ENCODE measurements around the gene FGFR2.

The FGFR2 gene

DNA sequence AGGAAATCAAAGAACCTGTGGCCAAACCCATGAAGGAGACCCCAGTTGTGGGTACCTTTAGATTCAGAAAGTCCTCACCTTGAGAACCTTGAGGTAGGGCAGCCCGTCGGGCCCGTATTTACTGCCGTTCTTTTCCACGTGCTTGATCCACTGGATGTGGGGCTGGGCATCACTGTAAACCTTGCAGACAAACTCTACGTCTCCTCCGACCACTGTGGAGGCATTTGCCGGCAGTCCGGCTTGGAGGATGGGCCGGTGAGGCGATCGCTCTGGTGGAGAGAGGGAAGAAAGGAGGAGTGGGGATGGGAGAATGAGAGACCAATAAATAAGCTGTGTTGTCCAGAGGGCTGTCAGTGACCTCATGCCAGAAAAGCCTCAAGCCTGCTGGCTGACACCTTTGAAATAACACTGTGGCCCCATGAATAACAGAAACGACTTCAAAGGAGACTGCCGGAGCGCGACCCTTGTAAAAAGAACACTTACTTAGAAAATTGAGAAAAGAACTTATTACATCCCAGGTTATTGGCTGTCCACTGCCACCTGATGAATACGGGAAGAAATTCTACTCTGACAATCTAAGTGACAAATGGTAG lies 78.2 kb downstream of the FGFR2 start:
- H3K4me3 ChIP-seq (ENCODE audit: low read depth, low read length): no peak overlapping the region
- TF ChIP-seq, protein P1, sequence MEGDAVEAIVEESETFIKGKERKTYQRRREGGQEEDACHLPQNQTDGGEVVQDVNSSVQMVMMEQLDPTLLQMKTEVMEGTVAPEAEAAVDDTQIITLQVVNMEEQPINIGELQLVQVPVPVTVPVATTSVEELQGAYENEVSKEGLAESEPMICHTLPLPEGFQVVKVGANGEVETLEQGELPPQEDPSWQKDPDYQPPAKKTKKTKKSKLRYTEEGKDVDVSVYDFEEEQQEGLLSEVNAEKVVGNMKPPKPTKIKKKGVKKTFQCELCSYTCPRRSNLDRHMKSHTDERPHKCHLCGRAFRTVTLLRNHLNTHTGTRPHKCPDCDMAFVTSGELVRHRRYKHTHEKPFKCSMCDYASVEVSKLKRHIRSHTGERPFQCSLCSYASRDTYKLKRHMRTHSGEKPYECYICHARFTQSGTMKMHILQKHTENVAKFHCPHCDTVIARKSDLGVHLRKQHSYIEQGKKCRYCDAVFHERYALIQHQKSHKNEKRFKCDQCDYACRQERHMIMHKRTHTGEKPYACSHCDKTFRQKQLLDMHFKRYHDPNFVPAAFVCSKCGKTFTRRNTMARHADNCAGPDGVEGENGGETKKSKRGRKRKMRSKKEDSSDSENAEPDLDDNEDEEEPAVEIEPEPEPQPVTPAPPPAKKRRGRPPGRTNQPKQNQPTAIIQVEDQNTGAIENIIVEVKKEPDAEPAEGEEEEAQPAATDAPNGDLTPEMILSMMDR (IDR thresholded peaks at IDR 0.05; ENCODE audit: low read depth, low read length): no peak

DNA sequence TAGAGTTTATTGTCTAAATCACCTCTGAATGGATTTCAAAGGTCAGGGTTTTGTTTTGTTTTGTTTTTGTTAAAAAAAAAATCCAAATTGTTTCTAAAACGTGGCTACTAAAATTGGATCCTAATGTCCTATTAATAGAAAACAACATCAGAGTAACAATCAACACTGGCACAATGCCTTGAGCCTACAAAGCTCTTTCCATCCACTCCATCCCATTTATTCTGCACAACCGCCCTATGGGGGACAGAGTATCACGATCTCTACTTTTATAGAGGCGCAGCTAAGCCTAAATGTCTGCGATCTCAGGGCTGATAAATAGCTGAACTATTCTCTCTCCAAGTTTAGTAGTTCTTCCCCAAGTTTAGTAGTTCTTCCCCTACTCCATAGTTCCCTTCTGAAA lies 78.8 kb downstream of the FGFR2 start:
- no peak overlapping the region for H3K4me3 ChIP-seq (ENCODE audit: low read depth, low read length)
- TF ChIP-seq, protein P1 (IDR thresholded peaks at IDR 0.05; ENCODE audit: low read depth, low read length): no peak

DNA sequence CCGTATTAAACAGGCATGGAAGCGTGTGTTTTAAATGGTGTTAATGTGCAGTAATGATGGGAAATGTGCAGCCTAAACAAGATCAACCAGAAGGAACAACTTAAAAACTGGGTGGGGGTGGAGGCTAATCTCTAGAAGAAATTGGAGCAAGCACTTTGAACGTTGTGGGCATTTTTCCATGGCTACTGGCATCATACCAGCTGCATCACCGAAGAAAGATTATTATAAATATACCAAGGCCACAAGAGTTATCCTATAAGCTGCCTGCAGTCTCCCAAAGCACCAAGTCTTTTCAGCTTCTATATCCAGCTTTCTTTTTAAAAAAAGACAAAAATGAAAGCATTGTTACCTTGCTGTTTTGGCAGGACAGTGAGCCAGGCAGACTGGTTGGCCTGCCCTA lies 79.9 kb downstream of the FGFR2 start:
- TF ChIP-seq, protein P1 (IDR thresholded peaks at IDR 0.05; ENCODE audit: low read depth, low read length): no peak
- no peak overlapping the region for H3K4me3 ChIP-seq (ENCODE audit: low read depth, low read length)

DNA sequence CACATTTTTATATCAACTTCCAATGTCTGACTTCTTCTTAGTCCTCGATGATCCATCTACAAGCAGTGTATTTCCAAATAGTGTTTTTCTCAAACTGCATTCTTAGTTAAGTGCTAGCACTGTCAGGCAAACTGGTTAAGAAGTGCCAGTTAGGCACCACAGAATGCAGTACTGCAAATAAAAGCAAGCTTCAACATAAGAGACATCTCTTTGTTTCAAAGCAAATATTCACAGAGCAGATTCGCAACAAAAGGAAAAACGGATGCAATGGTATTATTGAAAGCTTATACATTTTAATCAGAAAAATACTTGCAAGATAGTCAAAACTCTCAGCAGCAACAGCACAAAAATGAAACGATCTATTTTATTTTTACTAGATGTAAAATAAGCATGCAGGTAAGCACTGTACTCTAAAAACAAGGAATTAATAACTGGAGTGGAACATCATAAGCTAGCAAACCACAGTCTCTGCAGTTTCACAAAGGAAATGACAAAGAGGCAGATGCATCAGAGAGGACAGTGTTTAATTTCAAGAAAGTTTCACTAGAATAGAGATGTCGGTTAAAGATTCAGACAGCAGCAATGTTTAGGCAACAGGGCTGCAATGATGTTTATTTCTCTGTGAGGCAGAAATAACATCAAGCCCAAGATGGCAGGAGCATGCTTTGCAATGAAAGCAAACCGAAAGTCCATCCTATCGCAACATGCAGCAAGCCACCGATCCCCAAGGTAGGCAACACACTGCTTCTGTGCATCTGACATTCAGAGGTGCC lies 82.0 kb downstream of the FGFR2 start:
- TF ChIP-seq, protein P1 (IDR thresholded peaks at IDR 0.05; ENCODE audit: low read depth, low read length): no peak
- H3K4me3 ChIP-seq (ENCODE audit: low read depth, low read length): no peak overlapping the region

DNA sequence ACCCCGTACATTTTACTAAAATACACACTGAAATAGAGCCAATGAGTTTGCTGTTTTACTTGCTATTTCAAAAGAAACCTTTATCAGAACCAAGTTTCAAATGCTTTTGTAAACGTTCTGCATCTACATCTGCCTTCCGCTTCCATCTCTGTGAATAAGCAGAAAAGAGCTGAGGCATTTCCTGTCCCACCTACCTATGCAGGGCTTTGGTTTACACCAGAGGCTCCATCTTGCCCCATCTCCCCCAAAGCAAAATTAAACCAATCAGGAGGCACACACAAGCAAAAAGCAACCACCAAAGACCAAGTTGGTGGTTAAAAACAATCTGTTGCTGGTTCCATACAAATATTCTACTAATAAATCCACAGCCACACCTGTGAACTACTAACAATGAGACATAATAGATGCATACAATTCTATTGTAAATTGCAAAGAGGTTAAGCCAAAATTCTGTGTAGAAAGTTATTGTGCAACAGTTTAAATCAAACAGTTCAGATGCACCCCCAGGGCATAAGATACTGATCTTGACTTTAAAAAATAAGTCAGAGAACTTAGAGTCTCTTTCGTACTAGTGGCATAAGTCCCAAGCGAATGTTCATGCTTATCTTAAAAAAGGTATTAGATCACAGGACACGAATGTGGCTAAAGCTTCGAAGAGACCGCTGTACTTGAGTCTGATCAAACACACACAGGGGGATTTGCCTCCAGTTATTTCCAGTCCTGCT lies 83.9 kb downstream of the FGFR2 start:
- TF ChIP-seq, protein P1 (IDR thresholded peaks at IDR 0.05; ENCODE audit: low read depth, low read length): no peak
- no peak overlapping the region for H3K4me3 ChIP-seq (ENCODE audit: low read depth, low read length)

DNA sequence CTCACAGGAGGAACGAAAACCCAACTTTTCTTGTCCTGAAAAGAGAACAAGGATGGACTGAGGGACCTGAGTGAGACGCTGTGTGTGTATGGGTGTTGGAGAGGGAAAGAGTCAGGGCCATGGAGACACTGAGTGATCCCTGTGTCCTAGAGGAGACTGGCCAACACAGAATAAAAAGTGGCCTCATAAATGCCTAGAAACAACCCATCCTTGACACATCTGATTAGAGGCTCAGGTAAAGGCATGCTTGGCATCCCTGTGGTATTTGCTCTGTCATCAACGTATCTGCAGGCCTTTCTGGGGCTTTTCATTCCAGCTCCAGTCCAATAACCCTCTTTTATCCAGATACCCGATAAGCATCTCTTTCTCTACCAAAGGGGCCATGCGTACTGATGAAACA lies 86.3 kb downstream of the FGFR2 start:
- H3K4me3 ChIP-seq (ENCODE audit: low read depth, low read length): no peak overlapping the region
- TF ChIP-seq, protein P1 (IDR thresholded peaks at IDR 0.05; ENCODE audit: low read depth, low read length): no peak

DNA sequence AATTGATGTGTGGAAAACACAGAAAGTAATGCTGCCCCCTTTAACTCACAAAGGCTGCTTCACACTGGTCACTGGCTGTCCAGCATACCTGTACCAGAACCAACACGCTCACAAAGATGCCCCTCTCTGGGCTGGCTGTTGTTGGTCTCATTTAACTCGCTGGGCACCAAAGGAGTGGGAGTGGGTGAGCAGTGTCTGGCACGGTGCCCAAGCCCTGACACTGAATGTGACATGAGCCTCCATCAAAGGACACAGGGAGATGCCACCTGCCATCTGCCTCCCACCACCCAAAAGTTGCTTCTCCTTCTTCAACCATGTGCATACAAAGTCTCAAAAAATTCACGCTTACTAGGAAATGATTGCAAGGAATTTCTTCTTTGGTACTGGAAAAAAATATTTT lies 86.8 kb downstream of the FGFR2 start:
- no peak overlapping the region for H3K4me3 ChIP-seq (ENCODE audit: low read depth, low read length)
- TF ChIP-seq, protein P1 (IDR thresholded peaks at IDR 0.05; ENCODE audit: low read depth, low read length): no peak
